Left ventricle myocardium inferior (tissue), 1 donor: ENCODE data around the gene ENTPD2. TPM values are rescaled to one million over a fixed set of nuclear protein-coding genes. Genes with fewer than 3 reads are reported as not detected.
A peak's percentile ranks its signal among the peaks of the same experiment; 100 is the strongest.
"Not testable (repeated sequence)": the region's sequence is repeated elsewhere in the genome, so short reads cannot be mapped to it uniquely, and the experiment has no call there.

Experiments
- DNase-seq: peaks from one replicate; pipeline ENCODE4 v3.0.0-alpha.2; 2020
- H3K27ac ChIP-seq: fragments of 200-600 bp; replicated peaks from 2 replicates; pipeline ENCODE4 v1.8.0; 2021
- H3K27me3 ChIP-seq: fragments of 200-600 bp; 2 replicates; pipeline ENCODE4 v1.8.0; 2021; ENCODE audit warnings: low read depth
- H3K36me3 ChIP-seq: fragments of 200-600 bp; 2 replicates; pipeline ENCODE4 v1.8.0; 2021
- H3K4me1 ChIP-seq: fragments of 200-600 bp; 2 replicates; pipeline ENCODE4 v1.8.0; 2021
- H3K4me3 ChIP-seq: fragments of 200-600 bp; 2 replicates; pipeline ENCODE4 v1.8.0; 2021; ENCODE audit warnings: mild to moderate bottlenecking, moderate library complexity
- H3K9me3 ChIP-seq: fragments of 200-600 bp; replicated peaks from 2 replicates; pipeline ENCODE4 v1.8.0; 2021
- CTCF ChIP-seq: fragments of 200-600 bp; IDR thresholded peaks from 2 replicates; pipeline ENCODE4 v1.8.0; 2021; ENCODE audit warnings: antibody characterized with exemption, mild to moderate bottlenecking, borderline replicate concordance
- intact Hi-C: fragments of 100-400 bp; cut with micrococcal nuclease; formaldehyde crosslinking; loops from one replicate; pipeline ENCODE4 v1.11.0; 2022
- total RNA-seq: library from RNA; stranded (reverse); fragmentation: NEBNext Ultra II Directional; extraction: Animal tissue kit (Norgen Biotek cat#: 25700); gene quantifications from one replicate; pipeline ENCODE4 v1.2.1, GENCODE V29; 2021
- donor health status: DM: no; HTN: yes; CAD: no; lungs with severe emphysema.

Gene ENTPD2
- total RNA-seq, 1 donor from 2014 or later = 1.5 TPM

DNA sequence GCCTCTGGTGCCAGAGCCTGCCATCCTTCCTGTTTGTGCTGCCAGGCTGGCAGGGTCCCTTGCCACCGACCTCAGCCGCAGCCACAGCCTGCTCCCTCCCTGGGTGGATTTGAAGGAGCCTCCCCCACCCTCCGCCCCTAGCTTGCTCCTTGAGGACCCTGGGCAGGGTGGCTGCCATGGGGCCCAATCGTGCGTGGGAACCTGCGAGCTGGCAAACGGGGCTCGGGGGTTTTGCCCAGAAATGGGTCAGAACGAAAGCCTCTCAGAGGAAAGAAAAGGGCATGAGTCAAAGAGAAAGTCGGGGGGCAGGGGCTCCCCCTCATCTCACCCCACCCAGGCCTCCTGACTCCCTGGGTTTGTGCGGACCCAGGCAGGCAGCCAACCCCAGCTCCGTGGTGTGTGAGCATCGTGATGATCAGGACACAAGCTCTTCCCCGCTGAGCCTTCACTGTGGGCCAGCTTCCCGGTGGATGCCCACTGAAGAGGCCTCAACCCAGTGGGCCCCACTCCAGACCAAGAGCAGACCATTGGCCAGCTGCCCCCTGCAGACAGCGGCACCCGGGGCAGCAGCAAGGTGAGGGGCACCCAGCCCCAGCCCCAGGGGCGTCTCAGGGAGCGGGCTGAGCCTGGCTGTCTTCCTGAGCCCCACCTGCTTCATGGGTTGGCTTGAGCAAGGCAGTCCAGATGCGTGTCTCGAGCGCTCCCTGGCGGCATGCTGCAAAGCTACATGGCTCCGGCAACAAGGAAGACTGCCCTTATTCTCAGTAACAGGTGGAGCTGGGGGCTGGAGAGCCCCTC lies 19.0 kb downstream of the ENTPD2 start:
- H3K36me3 ChIP-seq = peaks cover 18% of the 10 kb centered on the region

GRCh38 chr9:137034039-137034708 lies 19.7 kb downstream of the ENTPD2 start:
- TF ChIP-seq CTCF = no peak
- Histone ChIP-seq H3K36me3 (peaks cover 11% of the 10 kb centered on the region), H3K27me3 (no peaks in the 10 kb centered on the region), H3K9me3 (no peaks in the 10 kb centered on the region), H3K4me1 (peaks cover 21% of the 10 kb centered on the region), H3K27ac (no peak overlapping the region), H3K4me3 (peak overlapping the region; percentile 39)
- DNase-seq = no peak
- intact Hi-C loops = no loop called here

More for the DNA sequence above, 19.0 kb downstream of the ENTPD2 start:
- peak overlapping the region; percentile 25 for H3K4me3 ChIP-seq
- peaks cover 16% of the 10 kb centered on the region for H3K4me1 ChIP-seq
- peak; percentile 93 for TF ChIP-seq CTCF
- no peaks in the 10 kb centered on the region for H3K27me3 ChIP-seq
- peak overlapping the region; percentile 36 for H3K27ac ChIP-seq
- H3K9me3 ChIP-seq = no peaks in the 10 kb centered on the region
- peak; percentile 77 for DNase-seq
- intact Hi-C loops = loop anchor here (5.0 kb wide), 1 partner anchor 248 kb away; no protein-coding TSS in a partner anchor

GRCh38 chr9:137033481-137033880 lies 20.4 kb downstream of the ENTPD2 start:
- H3K27ac ChIP-seq, intact Hi-C loops, H3K9me3 ChIP-seq, H3K36me3 ChIP-seq, DNase-seq, H3K27me3 ChIP-seq: not testable (repeated sequence)
- Histone ChIP-seq H3K4me3 (peak overlapping the region; percentile 39), H3K4me1 (peaks cover 28% of the 10 kb centered on the region)

- H3K9me3 ChIP-seq = no peaks in the 10 kb centered on the region
- H3K36me3 ChIP-seq = peaks cover 3% of the 10 kb centered on the region
- intact Hi-C loops = no loop called here
- H3K27ac ChIP-seq = peak overlapping the region; percentile 48
- peak overlapping the region; percentile 39 for H3K4me3 ChIP-seq
- H3K27me3 ChIP-seq = no peaks in the 10 kb centered on the region
- DNase-seq = peak; percentile 69
- no peak for TF ChIP-seq CTCF
- peaks cover 29% of the 10 kb centered on the region for H3K4me1 ChIP-seq
These were observed 21.0 kb downstream of the ENTPD2 start for GRCh38 chr9:137032858-137033257.

GRCh38 chr9:137031904-137032640 lies 21.8 kb downstream of the ENTPD2 start, which contains the start of gene FUT7:
FUT7 (minus strand) TSS chr9:137032088; CDS start chr9:137031991, 97 bp downstream.
- Histone ChIP-seq H3K4me1 (peaks cover 35% of the 10 kb centered on the region), H3K27me3 (no peaks in the 10 kb centered on the region), H3K36me3 (no peaks in the 10 kb centered on the region), H3K4me3 (peak within 1 kb of the TSS; percentile 6), H3K9me3 (no peaks in the 10 kb centered on the region), H3K27ac (peak within 1 kb of the TSS; percentile 48)
- no peak for DNase-seq
- intact Hi-C loops = no loop called here
- TF ChIP-seq CTCF = no peak
